ENCODE measurements around the gene RAD18. TPM values are rescaled to one million over a fixed set of nuclear protein-coding genes. Genes with fewer than 3 reads are reported as not detected.

Gene RAD18
- total RNA-seq, 1 experiment from 2014 or later: 11.9 TPM

GRCh38 chr3:8884630-8885290 lies 78.5 kb downstream of the RAD18 start:
- no peak for DNase-seq (ENCODE audit: low read depth)
- in situ Hi-C loops (cut with HindIII; ENCODE audit: low pct_unique_long_range_greater_than_20kb, low sequenced_read_pairs): no loop called here

GRCh38 chr3:8882642-8883041 lies 80.6 kb downstream of the RAD18 start:
- in situ Hi-C loops (cut with HindIII; ENCODE audit: low pct_unique_long_range_greater_than_20kb, low sequenced_read_pairs): no loop called here
- DNase-seq (ENCODE audit: low read depth): no peak

GRCh38 chr3:8882171-8882593 lies 81.1 kb downstream of the RAD18 start:
- in situ Hi-C loops (cut with HindIII; ENCODE audit: low pct_unique_long_range_greater_than_20kb, low sequenced_read_pairs): no loop called here
- DNase-seq (ENCODE audit: low read depth): no peak

- no peak for DNase-seq (ENCODE audit: low read depth)
- in situ Hi-C loops (cut with HindIII; ENCODE audit: low pct_unique_long_range_greater_than_20kb, low sequenced_read_pairs): no loop called here
Observed at GRCh38 chr3:8879347-8879944, 83.8 kb downstream of the RAD18 start.

- DNase-seq (ENCODE audit: low read depth): no peak
- in situ Hi-C loops (cut with HindIII; ENCODE audit: low pct_unique_long_range_greater_than_20kb, low sequenced_read_pairs): no loop called here
Observed at GRCh38 chr3:8875836-8876235, 87.4 kb downstream of the RAD18 start.

- DNase-seq (ENCODE audit: low read depth): no peak
- in situ Hi-C loops (cut with HindIII; ENCODE audit: low pct_unique_long_range_greater_than_20kb, low sequenced_read_pairs): no loop called here
Observed at GRCh38 chr3:8873740-8874139, 89.5 kb downstream of the RAD18 start.

- in situ Hi-C loops (cut with HindIII; ENCODE audit: low pct_unique_long_range_greater_than_20kb, low sequenced_read_pairs): no loop called here
- DNase-seq (ENCODE audit: low read depth): peak; percentile 30
Observed at GRCh38 chr3:8872261-8872660, 91.0 kb downstream of the RAD18 start.

GRCh38 chr3:8871306-8871705 lies 92.0 kb downstream of the RAD18 start:
- in situ Hi-C loops (cut with HindIII; ENCODE audit: low pct_unique_long_range_greater_than_20kb, low sequenced_read_pairs): no loop called here
- no peak for DNase-seq (ENCODE audit: low read depth)

- in situ Hi-C loops (cut with HindIII; ENCODE audit: low pct_unique_long_range_greater_than_20kb, low sequenced_read_pairs): no loop called here
- no peak for DNase-seq (ENCODE audit: low read depth)
Observed at GRCh38 chr3:8870134-8870533, 93.1 kb downstream of the RAD18 start.

- peak; percentile 93 for DNase-seq (ENCODE audit: low read depth)
- in situ Hi-C loops (cut with HindIII; ENCODE audit: low pct_unique_long_range_greater_than_20kb, low sequenced_read_pairs): no loop called here
Observed at GRCh38 chr3:8869613-8870012, 93.7 kb downstream of the RAD18 start.

- DNase-seq (ENCODE audit: low read depth): no peak
- in situ Hi-C loops (cut with HindIII; ENCODE audit: low pct_unique_long_range_greater_than_20kb, low sequenced_read_pairs): no loop called here
Observed at GRCh38 chr3:8868996-8869395, 94.3 kb downstream of the RAD18 start.

GRCh38 chr3:8867646-8868045 lies 95.6 kb downstream of the RAD18 start:
- in situ Hi-C loops (cut with HindIII; ENCODE audit: low pct_unique_long_range_greater_than_20kb, low sequenced_read_pairs): no loop called here
- no peak for DNase-seq (ENCODE audit: low read depth)

GRCh38 chr3:8865697-8866096 lies 97.6 kb downstream of the RAD18 start:
- DNase-seq (ENCODE audit: low read depth): no peak
- in situ Hi-C loops (cut with HindIII; ENCODE audit: low pct_unique_long_range_greater_than_20kb, low sequenced_read_pairs): no loop called here

- no peak for DNase-seq (ENCODE audit: low read depth)
- in situ Hi-C loops (cut with HindIII; ENCODE audit: low pct_unique_long_range_greater_than_20kb, low sequenced_read_pairs): no loop called here
Observed at GRCh38 chr3:8864402-8865350, 98.6 kb downstream of the RAD18 start.

GRCh38 chr3:8863891-8864290 lies 99.4 kb downstream of the RAD18 start:
- DNase-seq (ENCODE audit: low read depth): no peak
- in situ Hi-C loops (cut with HindIII; ENCODE audit: low pct_unique_long_range_greater_than_20kb, low sequenced_read_pairs): no loop called here

- in situ Hi-C loops (cut with HindIII; ENCODE audit: low pct_unique_long_range_greater_than_20kb, low sequenced_read_pairs): no loop called here
- DNase-seq (ENCODE audit: low read depth): no peak
Observed at GRCh38 chr3:8857720-8858367, 105.4 kb downstream of the RAD18 start.

- in situ Hi-C loops (cut with HindIII; ENCODE audit: low pct_unique_long_range_greater_than_20kb, low sequenced_read_pairs): no loop called here
Observed at GRCh38 chr3:8856721-8857120, 106.6 kb downstream of the RAD18 start.

GRCh38 chr3:8856071-8856470 lies 107.2 kb downstream of the RAD18 start:
- in situ Hi-C loops (cut with HindIII; ENCODE audit: low pct_unique_long_range_greater_than_20kb, low sequenced_read_pairs): no loop called here
- DNase-seq (ENCODE audit: low read depth): no peak

More at GRCh38 chr3:8856721-8857120, 106.6 kb downstream of the RAD18 start:
- no peak for DNase-seq (ENCODE audit: low read depth)

- DNase-seq (ENCODE audit: low read depth): no peak
- in situ Hi-C loops (cut with HindIII; ENCODE audit: low pct_unique_long_range_greater_than_20kb, low sequenced_read_pairs): no loop called here
Observed at GRCh38 chr3:8854656-8855055, 108.6 kb downstream of the RAD18 start.
